ENCODE measurements around the gene REN.

REN gene

GRCh38 chr1:204130981-204131892 is 34.9 kb downstream of the REN start:
- no peak for DNase-seq

DNA sequence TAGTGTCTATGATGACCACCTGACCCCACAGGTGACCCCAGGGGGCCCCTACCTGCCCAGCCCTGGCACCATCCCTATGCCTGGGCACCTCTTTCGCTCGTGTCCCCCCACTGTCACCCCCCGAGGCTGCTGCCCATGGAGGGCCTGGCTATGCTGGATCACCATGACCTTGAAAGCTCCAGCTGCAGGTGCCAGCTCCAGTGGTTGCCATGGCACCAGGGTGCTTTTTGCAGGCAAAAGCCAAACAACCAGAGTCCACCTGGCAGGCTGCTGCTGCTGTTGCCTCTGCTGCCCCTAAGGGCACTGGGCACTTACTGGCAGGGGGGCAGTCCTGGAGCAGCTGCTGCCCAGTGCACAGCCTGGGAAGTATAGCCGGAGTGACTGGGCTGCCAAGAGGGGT is 36.0 kb downstream of the REN start:
- DNase-seq: peak; percentile 77 to 91

- DNase-seq: peak; percentile 52 to 71
Observed at GRCh38 chr1:204128964-204129896, 36.9 kb downstream of the REN start.

DNA sequence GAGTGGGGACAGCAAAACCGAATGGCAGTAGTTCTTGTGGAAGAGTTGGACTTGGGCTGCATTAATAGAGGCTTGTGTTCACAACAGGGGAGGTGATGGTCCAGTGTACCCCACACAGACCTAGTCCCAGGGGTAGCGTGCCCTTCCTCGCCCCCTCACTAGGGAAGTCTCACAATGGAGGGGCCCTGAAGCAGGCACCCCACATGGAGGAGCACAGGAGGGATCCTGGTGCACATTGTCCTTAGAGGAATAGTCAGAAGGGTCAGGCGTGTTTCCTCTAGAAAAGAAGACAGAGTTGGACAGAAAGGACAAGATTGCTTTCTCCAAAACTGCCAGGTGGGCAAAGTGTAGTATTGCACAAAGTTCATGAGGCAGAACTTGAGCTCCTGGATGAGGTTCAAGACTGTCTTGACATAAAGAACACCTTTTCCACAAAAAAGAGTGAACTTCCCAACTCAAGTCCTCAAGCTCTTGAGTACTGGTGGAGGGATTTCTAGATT is 37.6 kb downstream of the REN start:
- no peak for DNase-seq

DNA sequence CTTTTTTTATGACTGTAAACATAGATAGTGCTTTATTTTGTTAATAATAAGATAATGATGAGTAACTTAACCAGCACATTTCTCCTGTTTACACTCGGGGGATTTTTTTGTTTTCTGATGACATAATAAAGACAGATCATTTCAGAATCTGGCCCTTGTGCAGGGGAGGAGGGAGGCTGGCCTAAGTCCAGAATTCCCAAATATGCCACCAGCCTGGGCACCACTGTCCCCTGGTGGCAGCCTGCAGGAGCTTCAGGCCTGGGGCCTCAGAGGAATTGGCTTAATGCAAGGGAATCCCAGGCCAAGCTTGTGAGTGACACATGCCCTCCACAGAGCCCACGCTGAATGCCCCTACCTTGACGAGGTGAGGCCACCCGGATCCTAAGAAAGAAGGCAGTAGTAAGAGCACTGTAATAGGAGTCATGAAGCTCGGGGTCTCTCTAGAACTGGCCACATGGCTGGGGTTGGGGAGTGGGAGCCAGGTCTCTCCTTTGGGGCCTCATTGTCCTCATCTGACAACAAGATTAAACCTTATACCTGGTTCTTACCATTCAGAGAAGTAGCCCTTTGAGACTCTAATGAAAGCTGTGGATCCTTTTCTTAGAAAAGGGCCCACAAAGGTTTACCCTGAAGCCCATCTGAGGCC is 38.4 kb downstream of the REN start:
- DNase-seq: peak; percentile 60 to 72

- no peak for DNase-seq
Observed at GRCh38 chr1:204126956-204127355, 39.2 kb downstream of the REN start.

GRCh38 chr1:204126386-204126785 is 39.8 kb downstream of the REN start:
- no peak for DNase-seq

DNA sequence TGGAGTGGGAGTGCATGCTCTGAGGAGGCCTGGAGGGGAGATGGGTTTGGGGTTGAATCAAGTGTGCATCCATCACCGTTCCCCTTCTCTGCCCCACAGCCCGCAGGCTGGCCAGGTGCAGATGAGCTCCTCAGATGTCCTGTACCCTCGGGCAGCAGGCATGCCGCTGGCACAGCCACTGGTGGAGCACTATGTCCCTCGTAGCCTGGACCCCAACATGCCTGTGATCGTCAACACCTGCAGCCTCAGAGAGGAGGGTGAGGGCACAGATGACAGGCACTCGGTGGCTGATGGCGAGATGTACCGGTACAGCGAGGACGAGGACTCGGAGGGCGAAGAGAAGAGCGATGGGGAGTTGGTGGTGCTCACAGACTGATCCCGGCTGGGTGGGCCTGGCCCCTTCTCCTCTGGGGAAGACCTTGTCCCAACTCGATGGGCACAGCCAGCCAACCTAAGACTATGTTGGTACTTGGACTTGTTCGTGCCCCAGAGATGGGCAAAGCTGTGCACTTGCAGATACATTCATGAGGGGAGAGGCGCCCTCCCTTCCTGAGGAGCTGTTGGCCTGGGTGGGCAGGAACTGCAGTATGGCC is 40.3 kb downstream of the REN start:
- no peak for DNase-seq

- no peak for DNase-seq
Observed at GRCh38 chr1:204124639-204125038, 41.5 kb downstream of the REN start.

- DNase-seq: no peak
Observed at GRCh38 chr1:204123376-204123775, 42.8 kb downstream of the REN start.

GRCh38 chr1:204121840-204122555 is 44.1 kb downstream of the REN start:
- no peak for DNase-seq

DNA sequence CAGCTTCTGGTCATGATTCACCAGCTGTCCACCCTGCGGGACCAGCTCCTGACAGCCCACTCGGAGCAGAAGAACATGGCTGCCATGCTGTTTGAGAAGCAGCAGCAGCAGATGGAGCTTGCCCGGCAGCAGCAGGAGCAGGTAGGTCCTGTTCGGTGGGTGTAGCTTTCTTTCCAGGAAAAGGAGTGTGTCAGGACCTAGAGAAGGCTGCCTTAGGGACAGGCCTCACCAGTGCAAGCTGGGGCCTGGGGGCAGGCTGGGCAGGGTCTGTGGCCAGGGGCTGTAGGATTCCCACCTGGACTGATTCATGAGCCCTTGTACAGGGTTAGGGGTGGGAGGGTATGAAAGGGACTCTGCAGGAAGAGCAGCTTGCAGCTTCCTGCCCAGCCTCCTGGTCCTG is 49.6 kb downstream of the REN start:
- DNase-seq: no peak

DNA sequence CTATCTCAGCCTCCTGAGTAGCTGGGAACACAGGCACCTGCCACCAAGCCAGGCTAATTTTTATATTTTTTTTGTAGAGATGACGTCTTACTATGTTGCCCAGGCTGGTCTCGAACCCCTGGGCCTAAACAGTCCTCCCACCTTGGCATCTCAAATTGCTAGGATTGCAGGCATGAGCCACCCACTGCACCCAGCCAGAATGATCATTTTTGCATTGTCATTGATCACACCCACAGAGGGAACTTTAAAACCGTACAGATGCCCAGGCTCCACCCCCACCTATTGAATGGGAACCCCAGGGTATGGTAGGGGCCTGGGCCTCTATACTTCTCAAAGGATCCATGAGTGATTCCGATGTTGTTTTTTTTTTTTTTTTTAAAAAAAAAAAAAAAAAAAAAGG is 51.0 kb downstream of the REN start:
- no peak for DNase-seq

- no peak for DNase-seq
Observed at GRCh38 chr1:204114606-204115005, 51.5 kb downstream of the REN start.

- no peak for DNase-seq
Observed at GRCh38 chr1:204113896-204114295, 52.2 kb downstream of the REN start.

DNA sequence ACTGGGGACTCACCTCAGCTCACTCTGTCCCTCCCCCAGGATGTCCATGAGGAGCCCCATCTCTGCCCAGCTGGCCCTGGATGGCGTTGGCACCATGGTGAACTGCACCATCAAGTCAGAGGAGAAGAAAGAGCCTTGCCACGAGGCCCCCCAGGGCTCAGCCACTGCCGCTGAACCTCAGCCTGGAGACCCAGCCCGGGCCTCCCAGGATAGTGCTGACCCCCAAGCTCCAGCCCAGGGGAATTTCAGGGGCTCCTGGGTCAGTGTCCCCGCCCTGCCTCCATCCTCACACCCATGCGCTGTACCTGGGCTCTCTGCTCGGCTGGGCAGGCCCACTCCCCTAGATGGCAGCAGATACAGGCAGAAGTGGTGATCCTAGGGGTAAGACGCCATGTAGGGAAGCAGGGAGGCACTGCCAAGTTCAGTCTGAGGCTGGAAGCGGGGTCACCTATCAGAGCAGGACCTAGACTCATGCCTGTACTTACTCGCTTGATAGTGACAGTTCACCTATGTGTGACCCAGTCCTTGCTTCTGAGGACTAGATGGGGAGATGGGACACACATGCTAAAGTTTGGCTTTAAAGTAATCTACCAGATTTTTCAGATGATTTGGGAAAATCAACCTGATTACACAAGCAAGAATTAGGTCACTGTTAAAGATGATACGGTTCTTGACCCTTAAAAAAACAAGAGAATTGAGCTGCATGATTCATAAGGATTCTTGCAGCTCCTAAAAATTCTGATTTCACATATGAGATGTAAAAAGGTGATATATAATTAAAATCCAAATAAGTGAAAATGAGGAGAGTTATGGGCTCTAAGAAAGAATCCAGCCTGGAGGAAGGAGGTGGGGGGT is 53.0 kb downstream of the REN start:
- no peak for DNase-seq

DNA sequence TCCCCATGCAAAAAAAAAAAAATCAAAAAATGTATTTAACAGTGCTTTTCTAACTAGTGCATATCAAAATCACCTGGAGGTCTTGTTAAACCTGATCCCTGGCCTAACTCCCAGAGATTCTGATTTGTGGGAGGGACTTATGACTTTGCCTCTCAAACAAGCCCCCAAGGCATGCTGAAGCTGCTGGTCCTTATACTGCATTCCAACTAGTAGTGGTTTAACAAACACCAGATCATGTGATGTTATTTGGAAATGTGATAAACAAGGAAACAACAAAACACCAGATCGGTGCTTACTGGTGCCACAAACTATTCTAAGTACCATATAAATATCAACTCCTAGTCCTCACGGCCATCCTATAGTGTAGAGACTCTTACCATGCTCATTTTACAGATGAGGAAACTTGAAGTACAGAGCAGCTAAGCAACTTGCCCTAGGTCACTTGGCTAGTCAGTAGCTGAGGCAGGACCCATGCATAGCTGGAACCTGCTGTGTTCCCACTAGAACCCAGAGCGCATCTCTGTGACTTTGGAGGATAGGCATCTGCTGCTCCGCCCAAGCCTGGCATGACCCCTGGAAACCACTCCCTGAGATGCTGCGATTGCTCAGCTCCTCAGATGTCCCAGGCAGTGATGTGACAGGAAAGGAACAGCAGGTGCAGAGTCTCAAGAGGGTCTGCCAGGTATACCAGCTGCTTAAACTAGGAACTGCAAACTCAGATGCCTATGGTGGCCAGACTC is 55.1 kb downstream of the REN start:
- peak; percentile 50 to 51 for DNase-seq

DNA sequence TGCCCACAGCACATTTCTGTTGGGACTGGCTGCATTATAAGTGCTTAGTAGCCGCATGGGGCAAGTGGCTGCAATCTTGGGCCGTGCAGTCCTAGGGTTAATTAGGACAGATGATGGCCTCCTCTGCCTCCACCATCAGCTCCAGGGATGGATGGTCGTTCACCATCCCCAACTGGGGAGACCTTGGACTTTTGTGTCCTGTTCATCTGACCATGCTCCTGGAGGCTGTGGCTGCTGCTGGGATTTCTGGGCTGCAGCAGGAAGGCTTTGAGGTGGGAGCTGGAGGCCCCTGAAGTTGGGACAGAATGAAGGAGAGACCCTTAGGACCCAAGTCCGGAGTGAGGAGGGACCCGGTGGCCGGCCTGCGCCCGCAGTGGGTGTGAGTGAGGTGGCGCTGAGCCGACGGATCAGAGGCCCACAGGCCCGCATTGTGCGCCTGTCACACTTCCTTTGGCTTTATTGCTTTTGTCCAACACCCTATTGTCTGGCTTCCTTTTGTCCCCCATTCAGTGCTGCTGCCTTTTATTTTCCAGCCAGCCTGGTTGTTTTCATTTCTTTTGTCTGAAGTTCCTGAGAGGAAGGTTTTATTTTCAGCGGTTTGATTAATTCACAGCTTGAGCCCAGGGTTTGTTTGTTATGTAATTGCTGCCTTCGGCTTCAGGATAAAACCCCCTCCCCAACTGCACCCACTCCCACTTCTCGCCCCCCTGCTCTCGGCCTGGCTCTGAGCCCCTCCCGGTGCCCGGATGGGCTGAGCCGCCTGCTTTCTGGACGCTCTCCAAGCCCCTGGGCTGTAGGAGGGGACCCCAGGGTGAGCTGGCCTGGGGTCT is 57.6 kb downstream of the REN start:
- peak in 1 of 2 experiments; percentile 40 for DNase-seq

DNA sequence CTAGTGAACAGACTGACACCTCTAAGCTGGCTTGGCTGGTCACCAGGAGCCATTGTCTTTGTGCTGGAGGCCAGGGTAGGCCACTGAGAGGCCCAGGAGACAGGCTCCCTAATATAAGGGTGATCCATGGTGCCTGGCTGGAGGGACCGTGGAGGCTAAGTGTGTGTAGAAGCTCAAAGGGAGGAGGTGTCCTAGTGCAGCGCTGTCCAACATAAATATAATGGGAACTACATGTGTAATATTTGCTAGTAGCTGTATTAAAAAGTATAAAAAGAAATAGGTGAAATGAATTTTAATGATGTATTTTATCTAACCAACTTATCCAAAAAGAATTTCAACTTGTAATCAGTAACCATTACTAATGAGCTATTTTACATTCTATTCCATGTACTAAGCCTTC is 58.2 kb downstream of the REN start:
- DNase-seq: no peak
